MCF 10A (cell line): Measurements from ENCODE around the gene SLC35F4. TPM values are rescaled to one million over a fixed set of nuclear protein-coding genes. Genes with fewer than 3 reads are reported as not detected.

ENCODE experiments used
- BruUV-seq: library from RNA; stranded (reverse); fragments of 400-500 nt; replicated peaks from 2 replicates; lab custom pipeline; 2021; lab: Mats Ljungman, UMichigan
- CTCF ChIA-PET: fragments of 300-600 bp; sonication (Branson Sonifier 250); formaldehyde crosslinking; extraction: SDS; loops from one replicate; lab custom pipeline; 2021; ENCODE audit warnings: antibody characterized with exemption, inconsistent platforms; lab: Yijun Ruan, JAX
- POLR2A ChIA-PET: fragments of 300-600, 350-650 bp; sonication (Branson Sonifier 250); formaldehyde crosslinking; extraction: SDS; loops from one replicate; lab custom pipeline; 2020; ENCODE audit warnings: antibody characterized with exemption, inconsistent platforms; lab: Yijun Ruan, JAX
- DNase-seq: peaks from one replicate; pipeline ENCODE4 v3.0.0-alpha.2; 2018; ENCODE audit not compliant: unreplicated experiment
- H3K27ac Mint-ChIP-seq: one replicate; pipeline ENCODE4 v1.8.0; 2022; ENCODE audit warnings: mild to moderate bottlenecking, low read depth, mixed read lengths; ENCODE audit not compliant: unreplicated experiment
- H3K27me3 Mint-ChIP-seq: one replicate; pipeline ENCODE4 v1.8.0; 2022; ENCODE audit warnings: mixed read lengths; ENCODE audit not compliant: insufficient read depth, unreplicated experiment
- H3K36me3 Mint-ChIP-seq: one replicate; pipeline ENCODE4 v1.8.0; 2022; ENCODE audit warnings: mild to moderate bottlenecking, moderate library complexity, mixed read lengths; ENCODE audit not compliant: insufficient read depth, unreplicated experiment
- H3K4me1 Mint-ChIP-seq: one replicate; pipeline ENCODE4 v1.8.0; 2022; ENCODE audit warnings: mixed read lengths; ENCODE audit not compliant: insufficient read depth, unreplicated experiment
- H3K4me3 Mint-ChIP-seq: one replicate; pipeline ENCODE4 v1.8.0; 2022; ENCODE audit warnings: mild to moderate bottlenecking, moderate library complexity, mixed read lengths; ENCODE audit not compliant: unreplicated experiment
- H3K9me3 Mint-ChIP-seq: one replicate; pipeline ENCODE4 v1.8.0; 2022; ENCODE audit warnings: mixed read lengths; ENCODE audit not compliant: unreplicated experiment
- CTCF ChIP-seq: fragments of 200-600 bp; IDR thresholded peaks from one replicate; pipeline ENCODE4 v1.8.0; 2022; ENCODE audit warnings: antibody characterized with exemption, mild to moderate bottlenecking; ENCODE audit not compliant: unreplicated experiment
- intact Hi-C: fragments of 100-400 bp; cut with micrococcal nuclease; formaldehyde crosslinking; loops from 2 replicates; pipeline ENCODE4 v1.14.1; 2022
- total RNA-seq: library from RNA; stranded (reverse); gene quantifications from 2 replicates; pipeline ENCODE4 v1.2.3, GENCODE V29; 2022

SLC35F4 gene
- total RNA-seq, 1 experiment from 2014 or later: not detected

GRCh38 chr14:57769863-57770523 is 95.9 kb downstream of the SLC35F4 start:
- ChIA-PET CTCF (no interaction called here), POLR2A (no interaction called here)
- no peak overlapping the region for H3K27ac Mint-ChIP-seq
- H3K36me3 Mint-ChIP-seq: no peaks in the 10 kb centered on the region
- no peak for TF ChIP-seq CTCF
- no peaks in the 10 kb centered on the region for H3K9me3 Mint-ChIP-seq
- no peaks in the 10 kb centered on the region for H3K27me3 Mint-ChIP-seq
- no TSS peak for BruUV-seq
- H3K4me3 Mint-ChIP-seq: no peak overlapping the region
- H3K4me1 Mint-ChIP-seq: no peaks in the 10 kb centered on the region
- intact Hi-C loops: no loop called here
- DNase-seq: no peak

DNA sequence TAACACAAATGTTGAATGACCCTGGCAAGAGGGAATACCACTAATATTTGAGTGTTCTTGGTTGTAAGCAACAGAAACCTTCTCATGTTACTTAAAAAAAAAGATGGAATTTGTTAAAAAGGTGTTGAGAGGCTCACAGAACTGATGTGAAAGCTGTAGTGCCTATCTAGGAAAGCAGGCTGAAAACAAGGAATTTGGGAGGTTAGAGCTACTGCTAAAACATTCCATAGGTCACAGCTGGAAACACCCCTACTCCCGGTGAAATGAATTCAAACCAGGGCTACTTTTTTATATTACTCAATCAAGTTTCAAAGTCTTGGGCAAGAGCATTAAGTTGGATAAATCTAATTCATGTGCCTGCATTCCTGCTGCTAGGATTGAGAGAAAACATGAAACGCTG is 104.1 kb downstream of the SLC35F4 start:
- POLR2A ChIA-PET: interaction anchor here (1.1 kb wide), 1 partner anchor 61 kb away, joined by 4 read pairs; no protein-coding TSS in a partner anchor
- no peak for DNase-seq
- Mint-ChIP-seq H3K27ac (no peak overlapping the region), H3K4me1 (peaks cover 6% of the 10 kb centered on the region), H3K9me3 (peaks cover 8% of the 10 kb centered on the region), H3K36me3 (no peaks in the 10 kb centered on the region), H3K27me3 (no peaks in the 10 kb centered on the region), H3K4me3 (no peak overlapping the region)
- CTCF ChIA-PET: interaction anchor here (1.3 kb wide), 1 partner anchor 311 kb away, joined by 4 read pairs; no protein-coding TSS in a partner anchor
- no peak for TF ChIP-seq CTCF
- intact Hi-C loops: no loop called here
- BruUV-seq: no TSS peak

- ChIA-PET POLR2A (interaction anchor here (1.1 kb wide), 2 partner anchors 25 to 62 kb away, joined by 4 read pairs; no protein-coding TSS in a partner anchor), CTCF (interaction anchor here (0.7 to 1.3 kb wide), 2 partner anchors 20 to 312 kb away, joined by 4 read pairs; no protein-coding TSS in a partner anchor)
- BruUV-seq: no TSS peak
- no peak for TF ChIP-seq CTCF
- no peaks in the 10 kb centered on the region for H3K27me3 Mint-ChIP-seq
- peaks cover 6% of the 10 kb centered on the region for H3K4me1 Mint-ChIP-seq
- no peaks in the 10 kb centered on the region for H3K36me3 Mint-ChIP-seq
- no peak overlapping the region for H3K4me3 Mint-ChIP-seq
- H3K27ac Mint-ChIP-seq: no peak overlapping the region
- H3K9me3 Mint-ChIP-seq: peaks cover 8% of the 10 kb centered on the region
- intact Hi-C loops: no loop called here
- DNase-seq: no peak
These were observed 105.0 kb downstream of the SLC35F4 start for GRCh38 chr14:57760896-57761295.

- Mint-ChIP-seq H3K27me3 (no peaks in the 10 kb centered on the region), H3K4me1 (peaks cover 1% of the 10 kb centered on the region), H3K9me3 (no peaks in the 10 kb centered on the region), H3K4me3 (no peak overlapping the region), H3K36me3 (peaks cover 7% of the 10 kb centered on the region), H3K27ac (no peak overlapping the region)
- no peak for DNase-seq
- POLR2A ChIA-PET: no interaction called here
- intact Hi-C loops: no loop called here
- CTCF ChIA-PET: no interaction called here
- no TSS peak for BruUV-seq
- TF ChIP-seq CTCF: no peak
These were observed 110.8 kb downstream of the SLC35F4 start for GRCh38 chr14:57755018-57755521.
